Neuronal stem cell (in vitro differentiated cells): ENCODE data around the gene ZMIZ1.

ENCODE experiments used
- DNase-seq: peaks from one replicate; pipeline ENCODE4 v3.0.0-alpha.2; 2013; ENCODE audit warnings: low spot score
- H2AFZ ChIP-seq: one replicate; pipeline ENCODE4 v1.6.1; 2013; ENCODE audit warnings: mild to moderate bottlenecking, low read length, inconsistent platforms
- H2AK5ac ChIP-seq: 2 replicates; pipeline ENCODE4 v1.6.1; 2013; ENCODE audit warnings: low read depth, mild to moderate bottlenecking, inconsistent platforms, low read length, moderate library complexity, mixed read lengths
- H2BK120ac ChIP-seq: 2 replicates; pipeline ENCODE4 v1.6.1; 2013; ENCODE audit warnings: low read depth, mild to moderate bottlenecking, inconsistent platforms, low read length, moderate library complexity, mixed read lengths
- H2BK12ac ChIP-seq: one replicate; pipeline ENCODE4 v1.6.1; 2013; ENCODE audit warnings: low read length, inconsistent platforms
- H2BK15ac ChIP-seq: 2 replicates; pipeline ENCODE4 v1.6.1; 2013; ENCODE audit warnings: mild to moderate bottlenecking, low read length, inconsistent platforms, mixed read lengths
- H2BK5ac ChIP-seq: one replicate; pipeline ENCODE4 v1.6.1; 2013; ENCODE audit warnings: inconsistent platforms, mild to moderate bottlenecking, low read length, moderate library complexity
- H3K14ac ChIP-seq: one replicate; pipeline ENCODE4 v1.6.1; 2013; ENCODE audit warnings: low read length, inconsistent platforms
- H3K18ac ChIP-seq: 2 replicates; pipeline ENCODE4 v1.6.1; 2013; ENCODE audit warnings: low read length, inconsistent platforms
- H3K23ac ChIP-seq: 2 replicates; pipeline ENCODE4 v1.6.1; 2013; ENCODE audit warnings: low read depth, mild to moderate bottlenecking, mixed read lengths, low read length, inconsistent platforms; ENCODE audit not compliant: poor library complexity
- H3K27ac ChIP-seq: replicated peaks from 3 replicates; pipeline ENCODE4 v1.5.1; 2013; ENCODE audit warnings: low read length, inconsistent platforms
- H3K27me3 ChIP-seq, 3 experiments: 2 replicates each; pipeline ENCODE4 v1.6.1; 2013; ENCODE audit warnings: low read length in 3 of 3, mild to moderate bottlenecking in 2 of 3, inconsistent platforms in 1 of 3, low read depth in 1 of 3, mixed read lengths in 1 of 3, moderate library complexity in 1 of 3; ENCODE audit not compliant: control insufficient read depth in 3 of 3, insufficient read depth in 3 of 3
- H3K36me3 ChIP-seq, 2 donors: replicated peaks in 1 of 2; 2 replicates each; pipeline ENCODE4 v1.6.1; 2013; ENCODE audit warnings: low read length in 2 of 2; ENCODE audit not compliant: control insufficient read depth in 2 of 2, insufficient read depth in 2 of 2
- H3K4ac ChIP-seq: 2 replicates; pipeline ENCODE4 v1.6.1; 2013; ENCODE audit warnings: inconsistent platforms, mild to moderate bottlenecking, low read length, moderate library complexity
- H3K4me1 ChIP-seq, 2 donors: 1 replicate in 1 of 2; 2 replicates in 1 of 2; pipeline ENCODE4 v1.6.1; 2013; ENCODE audit warnings: low read length in 2 of 2, low read depth in 1 of 2; ENCODE audit not compliant: control insufficient read depth in 2 of 2, insufficient read depth in 1 of 2
- H3K4me2 ChIP-seq: one replicate; pipeline ENCODE4 v1.6.1; 2013; ENCODE audit warnings: mild to moderate bottlenecking, low read length, inconsistent platforms; ENCODE audit not compliant: insufficient read depth, poor library complexity, severe bottlenecking
- H3K4me3 ChIP-seq, 2 donors: 2 replicates each; pipeline ENCODE4 v1.5.1; 2013; ENCODE audit warnings: low read length in 2 of 2, mild to moderate bottlenecking in 2 of 2, inconsistent platforms in 1 of 2, moderate library complexity in 1 of 2
- H3K79me1 ChIP-seq: one replicate; pipeline ENCODE4 v1.6.1; 2013; ENCODE audit warnings: low read depth, mild to moderate bottlenecking, inconsistent platforms, low read length, moderate library complexity
- H3K9ac ChIP-seq: one replicate; pipeline ENCODE4 v1.6.1; 2013; ENCODE audit warnings: mild to moderate bottlenecking, low read depth, low read length, inconsistent platforms; ENCODE audit not compliant: poor library complexity
- H3K9me3 ChIP-seq, 2 donors: replicated peaks in 1 of 2; 2 replicates each; pipeline versions ENCODE3 to v1.6.1; 2013; ENCODE audit warnings: low read length in 2 of 2, mild to moderate bottlenecking in 2 of 2, inconsistent platforms in 1 of 2, low read depth in 1 of 2, mixed read lengths in 1 of 2, moderate library complexity in 1 of 2; ENCODE audit not compliant: control insufficient read depth in 2 of 2, insufficient read depth in 1 of 2
- H4K8ac ChIP-seq: one replicate; pipeline ENCODE4 v1.6.1; 2013; ENCODE audit warnings: low read depth, mild to moderate bottlenecking, inconsistent platforms, low read length, moderate library complexity
- H4K91ac ChIP-seq: one replicate; pipeline ENCODE4 v1.6.1; 2013; ENCODE audit warnings: low read length, low read depth, mild to moderate bottlenecking, inconsistent platforms; ENCODE audit not compliant: poor library complexity
- WGBS, 2 donors: extraction: QIAGEN DNeasy Blood & Tissue Kit; methylation state at CpG; one replicate each; pipeline ENCODE4 v1.1.7; 2013; ENCODE audit warnings: missing lambda C conversion rate in 2 of 2, mixed read lengths in 1 of 2; ENCODE audit not compliant: insufficient read length in 2 of 2, insufficient replicate concordance in 1 of 2; ENCODE audit errors: extremely low coverage in 2 of 2; 5-methylcytosine and 5-hydroxymethylcytosine counted together

Gene ZMIZ1

DNA sequence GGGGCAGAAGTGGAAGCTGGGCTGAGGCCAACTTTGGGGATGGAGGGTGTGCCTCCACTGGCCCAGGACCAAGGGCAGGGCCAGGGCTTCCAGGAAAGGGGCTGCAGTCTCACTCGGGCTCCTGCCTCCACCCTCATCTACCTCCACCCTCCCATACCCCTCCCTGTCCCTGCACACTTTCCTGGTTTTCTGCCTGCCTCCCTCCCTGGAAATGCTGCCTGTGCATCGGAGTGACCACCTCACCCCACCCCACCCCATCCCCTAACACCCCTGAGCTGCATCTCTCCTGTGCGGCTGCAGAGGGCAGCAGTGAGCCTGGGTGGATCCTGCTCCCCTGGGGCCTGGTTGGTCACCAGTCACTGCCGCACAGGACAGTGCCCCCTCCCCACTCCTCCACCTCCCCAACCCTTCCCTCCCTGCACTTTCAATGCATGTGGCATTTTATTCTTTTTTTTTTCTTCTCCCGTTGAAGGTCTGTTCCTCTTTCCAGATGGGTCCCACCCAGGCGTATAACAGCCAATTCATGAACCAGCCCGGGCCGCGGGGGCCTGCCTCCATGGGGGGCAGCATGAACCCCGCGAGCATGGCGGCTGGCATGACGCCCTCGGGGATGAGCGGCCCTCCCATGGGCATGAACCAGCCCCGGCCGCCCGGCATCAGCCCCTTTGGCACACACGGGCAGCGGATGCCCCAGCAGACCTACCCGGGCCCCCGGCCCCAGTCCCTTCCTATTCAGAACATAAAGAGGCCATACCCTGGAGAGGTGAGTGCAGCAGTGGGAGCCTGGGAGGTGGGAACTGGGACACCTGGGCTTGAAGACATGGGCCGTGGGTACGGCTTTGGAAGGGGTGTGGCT, 224.4 kb downstream of the ZMIZ1 start:
- H2BK12ac ChIP-seq: no peak overlapping the region
- H3K4ac ChIP-seq: no peak overlapping the region
- H2BK5ac ChIP-seq: no peak overlapping the region
- no peak overlapping the region for H2BK120ac ChIP-seq
- no peak overlapping the region for H2AK5ac ChIP-seq
- H3K9me3 ChIP-seq: no peaks in the 10 kb centered on the region
- H3K23ac ChIP-seq: no peak overlapping the region
- H3K18ac ChIP-seq: no peak overlapping the region
- H2AFZ ChIP-seq: no peak overlapping the region
- H3K9ac ChIP-seq: peak overlapping the region; percentile 85
- no peak overlapping the region for H2BK15ac ChIP-seq
- peaks cover 3% of the 10 kb centered on the region for H3K79me1 ChIP-seq
- H3K14ac ChIP-seq: no peak overlapping the region
- WGBS, 2 donors: no CpG with 5 or more reads among the region's 24 CpGs
- H3K27ac ChIP-seq: no peak overlapping the region
- no peak overlapping the region for H3K4me3 ChIP-seq
- no peaks in the 10 kb centered on the region for H3K4me1 ChIP-seq
- H3K4me2 ChIP-seq: no peak overlapping the region
- no peak overlapping the region for H4K8ac ChIP-seq
- DNase-seq: no peak
- H4K91ac ChIP-seq: no peak overlapping the region
- peaks cover 72 to 99% of the 10 kb centered on the region in 2 donors for H3K36me3 ChIP-seq
- H3K27me3 ChIP-seq: no peaks in the 10 kb centered on the region

DNA sequence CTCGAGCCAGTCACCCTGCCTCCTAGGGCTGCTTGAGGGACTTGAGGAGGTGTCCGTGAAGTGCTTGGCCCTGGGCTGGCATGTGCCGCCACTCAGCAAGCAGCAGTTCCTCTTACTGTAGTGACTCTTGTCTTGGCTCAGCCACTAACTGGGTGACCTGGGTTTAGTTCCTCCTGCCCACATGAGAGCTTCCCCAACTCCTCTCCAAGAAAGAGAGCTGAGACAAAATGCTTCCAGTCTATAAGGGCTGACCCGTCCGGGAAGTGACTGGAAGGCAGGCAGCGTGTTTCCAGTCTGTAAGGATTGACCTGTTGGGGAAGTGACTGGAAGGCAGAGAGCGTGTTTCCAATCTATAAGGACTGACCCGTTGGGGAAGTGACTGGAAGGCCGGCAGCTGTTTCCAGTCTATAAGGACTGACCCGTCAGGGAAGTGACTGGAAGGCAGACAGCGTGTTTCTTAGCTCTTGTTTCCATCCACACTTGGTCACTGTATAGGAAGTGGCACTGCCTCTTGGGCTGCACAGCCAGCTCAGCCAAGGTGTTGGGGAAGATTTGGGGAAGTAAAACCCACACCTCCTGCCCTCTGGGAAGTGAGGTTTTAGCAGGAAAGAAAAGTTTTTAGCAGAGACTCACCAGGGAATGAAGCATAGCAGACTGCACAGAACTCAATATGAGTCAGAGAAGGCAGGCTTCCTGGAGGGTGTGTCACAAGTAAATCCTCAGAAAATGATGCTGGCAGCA, 225.2 kb downstream of the ZMIZ1 start:
- no peak overlapping the region for H3K9ac ChIP-seq
- H2BK12ac ChIP-seq: no peak overlapping the region
- no peaks in the 10 kb centered on the region for H3K27me3 ChIP-seq
- H3K4me2 ChIP-seq: no peak overlapping the region
- H3K79me1 ChIP-seq: peaks cover 5% of the 10 kb centered on the region
- no peak overlapping the region for H2BK15ac ChIP-seq
- no peak overlapping the region for H2AFZ ChIP-seq
- no peak overlapping the region for H4K91ac ChIP-seq
- DNase-seq: no peak
- no peak overlapping the region for H3K18ac ChIP-seq
- H2BK120ac ChIP-seq: no peak overlapping the region
- WGBS, 2 donors: no CpG with 5 or more reads among the region's 11 CpGs
- H3K36me3 ChIP-seq: peaks cover 76 to 99% of the 10 kb centered on the region in 2 donors
- H3K23ac ChIP-seq: no peak overlapping the region
- no peak overlapping the region for H3K4ac ChIP-seq
- H3K4me3 ChIP-seq: no peak overlapping the region
- H2BK5ac ChIP-seq: no peak overlapping the region
- no peak overlapping the region for H4K8ac ChIP-seq
- H3K4me1 ChIP-seq: no peaks in the 10 kb centered on the region
- no peak overlapping the region for H3K27ac ChIP-seq
- H2AK5ac ChIP-seq: no peak overlapping the region
- no peak overlapping the region for H3K14ac ChIP-seq
- H3K9me3 ChIP-seq: no peaks in the 10 kb centered on the region

DNA sequence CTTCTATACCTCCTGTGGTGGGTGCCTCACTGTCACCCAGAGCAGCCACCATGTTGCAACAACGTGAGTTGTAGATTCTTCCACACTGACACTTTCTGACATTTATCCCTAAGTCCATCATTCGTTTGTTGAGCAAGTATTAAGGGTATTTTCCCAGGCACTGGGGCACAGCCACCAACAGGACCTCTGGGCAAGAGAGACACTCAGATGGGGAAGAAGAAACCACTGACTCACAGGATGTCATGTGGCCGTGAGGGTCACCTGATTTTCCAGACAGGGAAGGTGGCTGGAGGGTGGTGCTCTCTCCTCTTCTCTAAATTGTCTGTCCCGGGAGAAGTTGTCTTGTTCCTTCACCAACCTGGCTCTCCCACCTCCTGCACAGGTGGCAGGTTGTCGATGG, 226.8 kb downstream of the ZMIZ1 start:
- H3K27ac ChIP-seq: no peak overlapping the region
- no peak overlapping the region for H2BK12ac ChIP-seq
- no peak overlapping the region for H4K8ac ChIP-seq
- H3K4me3 ChIP-seq: no peak overlapping the region
- H2AFZ ChIP-seq: no peak overlapping the region
- WGBS, 2 donors: no CpG with 5 or more reads among the region's 5 CpGs
- no peaks in the 10 kb centered on the region for H3K9me3 ChIP-seq
- no peak overlapping the region for H3K9ac ChIP-seq
- H2BK5ac ChIP-seq: no peak overlapping the region
- no peak overlapping the region for H3K4me2 ChIP-seq
- no peak overlapping the region for H4K91ac ChIP-seq
- no peak overlapping the region for H2BK15ac ChIP-seq
- no peak overlapping the region for H2AK5ac ChIP-seq
- H3K14ac ChIP-seq: no peak overlapping the region
- H3K23ac ChIP-seq: no peak overlapping the region
- no peak for DNase-seq
- no peak overlapping the region for H2BK120ac ChIP-seq
- H3K36me3 ChIP-seq: peaks cover 79 to 99% of the 10 kb centered on the region in 2 donors
- peaks cover 8% of the 10 kb centered on the region for H3K79me1 ChIP-seq
- no peak overlapping the region for H3K18ac ChIP-seq
- H3K27me3 ChIP-seq: no peaks in the 10 kb centered on the region
- no peak overlapping the region for H3K4ac ChIP-seq
- no peaks in the 10 kb centered on the region for H3K4me1 ChIP-seq

DNA sequence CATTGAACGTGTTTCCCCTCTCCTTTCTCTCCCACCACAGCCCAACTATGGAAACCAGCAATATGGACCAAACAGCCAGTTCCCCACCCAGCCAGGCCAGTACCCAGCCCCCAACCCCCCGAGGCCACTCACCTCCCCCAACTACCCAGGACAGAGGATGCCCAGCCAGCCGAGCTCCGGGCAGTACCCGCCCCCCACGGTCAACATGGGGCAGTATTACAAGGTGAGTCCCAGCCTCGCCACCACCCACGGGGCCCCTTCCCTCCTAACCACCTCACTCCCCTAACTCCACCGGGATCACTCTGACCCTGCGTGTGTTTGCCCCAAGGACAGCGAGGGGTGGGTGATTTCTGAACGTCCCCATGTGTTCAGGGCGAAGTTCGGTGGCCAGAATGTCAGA, 227.7 kb downstream of the ZMIZ1 start:
- Histone ChIP-seq H3K27me3 (no peaks in the 10 kb centered on the region), H3K79me1 (peaks cover 10% of the 10 kb centered on the region), H2BK120ac (no peak overlapping the region), H3K23ac (no peak overlapping the region), H3K14ac (peak overlapping the region; percentile 38), H3K4me3 (no peak overlapping the region), H2AFZ (no peak overlapping the region), H4K8ac (no peak overlapping the region), H3K18ac (peak overlapping the region; percentile 64), H3K9me3 (no peaks in the 10 kb centered on the region), H2BK12ac (no peak overlapping the region), H2BK5ac (no peak overlapping the region), H4K91ac (no peak overlapping the region), H3K4me2 (no peak overlapping the region), H3K36me3 (peaks cover 82 to 99% of the 10 kb centered on the region in 2 donors), H3K9ac (no peak overlapping the region), H2AK5ac (no peak overlapping the region), H2BK15ac (no peak overlapping the region), H3K27ac (no peak overlapping the region), H3K4ac (no peak overlapping the region), H3K4me1 (no peaks in the 10 kb centered on the region)
- no peak for DNase-seq
- WGBS, 2 donors: no CpG with 5 or more reads among the region's 14 CpGs
